Calu3 (cell line): Measurements from ENCODE around the gene TRIAP1. TPM values are rescaled to one million over a fixed set of nuclear protein-coding genes. Genes with fewer than 3 reads are reported as not detected.
A peak's percentile ranks its signal among the peaks of the same experiment; 100 is the strongest.

Source experiments
- BruUV-seq: library from RNA; stranded (reverse); fragments of 400-500 nt; replicated peaks from 2 replicates; lab custom pipeline; 2021; lab: Mats Ljungman, UMichigan
- CTCF ChIA-PET: fragments of 300-600 bp; sonication (Branson Sonifier 250); formaldehyde crosslinking; loops from one replicate; lab custom pipeline; 2022; ENCODE audit warnings: antibody characterized with exemption; lab: Charles Lee
- DNase-seq: peaks from one replicate; pipeline ENCODE4 v3.0.0; 2022
- H3K27ac Mint-ChIP-seq: one replicate; pipeline ENCODE4 v1.8.0; 2022; ENCODE audit warnings: mixed read lengths; ENCODE audit not compliant: unreplicated experiment
- H3K27me3 Mint-ChIP-seq: one replicate; pipeline ENCODE4 v1.8.0; 2022; ENCODE audit warnings: mixed read lengths; ENCODE audit not compliant: unreplicated experiment
- H3K36me3 Mint-ChIP-seq: one replicate; pipeline ENCODE4 v1.8.0; 2022; ENCODE audit warnings: mild to moderate bottlenecking, moderate library complexity, mixed read lengths; ENCODE audit not compliant: insufficient read depth, unreplicated experiment
- H3K4me1 Mint-ChIP-seq: one replicate; pipeline ENCODE4 v1.8.0; 2022; ENCODE audit warnings: mild to moderate bottlenecking, low read depth, mixed read lengths; ENCODE audit not compliant: unreplicated experiment
- H3K4me3 Mint-ChIP-seq: one replicate; pipeline ENCODE4 v1.8.0; 2022; ENCODE audit warnings: mild to moderate bottlenecking, low read depth, moderate library complexity, mixed read lengths; ENCODE audit not compliant: unreplicated experiment
- H3K9me3 Mint-ChIP-seq: one replicate; pipeline ENCODE4 v1.8.0; 2022; ENCODE audit warnings: low read depth, mixed read lengths; ENCODE audit not compliant: unreplicated experiment
- intact Hi-C: fragments of 100-400 bp; cut with micrococcal nuclease; formaldehyde crosslinking; loops from one replicate; pipeline ENCODE4 v1.10.0; 2022; ENCODE audit not compliant: unreplicated experiment
- total RNA-seq: library from RNA; stranded (reverse); gene quantifications from 2 replicates; pipeline ENCODE4 v1.2.3, GENCODE V29; 2022
- TF ChIP-seq, protein P1 (sequence below): fragments of 200-600 bp; IDR thresholded peaks from one replicate; pipeline ENCODE4 v1.8.0; 2022; ENCODE audit warnings: antibody characterized with exemption; ENCODE audit not compliant: unreplicated experiment

TRIAP1 gene
- total RNA-seq, 1 experiment from 2014 or later = 29.4 TPM

- no TSS peak for BruUV-seq
- H3K4me1 Mint-ChIP-seq = peaks cover 27% of the 10 kb centered on the region
- H3K36me3 Mint-ChIP-seq = peaks cover 98% of the 10 kb centered on the region
- no peak for DNase-seq
- TF ChIP-seq, protein P1, sequence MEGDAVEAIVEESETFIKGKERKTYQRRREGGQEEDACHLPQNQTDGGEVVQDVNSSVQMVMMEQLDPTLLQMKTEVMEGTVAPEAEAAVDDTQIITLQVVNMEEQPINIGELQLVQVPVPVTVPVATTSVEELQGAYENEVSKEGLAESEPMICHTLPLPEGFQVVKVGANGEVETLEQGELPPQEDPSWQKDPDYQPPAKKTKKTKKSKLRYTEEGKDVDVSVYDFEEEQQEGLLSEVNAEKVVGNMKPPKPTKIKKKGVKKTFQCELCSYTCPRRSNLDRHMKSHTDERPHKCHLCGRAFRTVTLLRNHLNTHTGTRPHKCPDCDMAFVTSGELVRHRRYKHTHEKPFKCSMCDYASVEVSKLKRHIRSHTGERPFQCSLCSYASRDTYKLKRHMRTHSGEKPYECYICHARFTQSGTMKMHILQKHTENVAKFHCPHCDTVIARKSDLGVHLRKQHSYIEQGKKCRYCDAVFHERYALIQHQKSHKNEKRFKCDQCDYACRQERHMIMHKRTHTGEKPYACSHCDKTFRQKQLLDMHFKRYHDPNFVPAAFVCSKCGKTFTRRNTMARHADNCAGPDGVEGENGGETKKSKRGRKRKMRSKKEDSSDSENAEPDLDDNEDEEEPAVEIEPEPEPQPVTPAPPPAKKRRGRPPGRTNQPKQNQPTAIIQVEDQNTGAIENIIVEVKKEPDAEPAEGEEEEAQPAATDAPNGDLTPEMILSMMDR = no peak
- no peaks in the 10 kb centered on the region for H3K27me3 Mint-ChIP-seq
- H3K9me3 Mint-ChIP-seq = no peaks in the 10 kb centered on the region
- H3K4me3 Mint-ChIP-seq = no peak overlapping the region
- intact Hi-C loops = no loop called here
- no peak overlapping the region for H3K27ac Mint-ChIP-seq
- CTCF ChIA-PET = no interaction called here
Measured at GRCh38 chr12:120462099-120462640, 16.0 kb upstream of the TRIAP1 start.

GRCh38 chr12:120460157-120460556 lies 14.0 kb upstream of the TRIAP1 start:
- H3K27ac Mint-ChIP-seq = no peak overlapping the region
- CTCF ChIA-PET = interaction anchor here (1.2 kb wide), 1 partner anchor 9 kb away, joined by 3 read pairs; no protein-coding TSS in a partner anchor
- TF ChIP-seq, protein P1 = no peak
- intact Hi-C loops = no loop called here
- TSS peak; percentile 16 for BruUV-seq
- no peaks in the 10 kb centered on the region for H3K9me3 Mint-ChIP-seq
- no peaks in the 10 kb centered on the region for H3K27me3 Mint-ChIP-seq
- H3K4me3 Mint-ChIP-seq = no peak overlapping the region
- H3K36me3 Mint-ChIP-seq = peaks cover 98% of the 10 kb centered on the region
- peaks cover 7% of the 10 kb centered on the region for H3K4me1 Mint-ChIP-seq
- DNase-seq = no peak

DNA sequence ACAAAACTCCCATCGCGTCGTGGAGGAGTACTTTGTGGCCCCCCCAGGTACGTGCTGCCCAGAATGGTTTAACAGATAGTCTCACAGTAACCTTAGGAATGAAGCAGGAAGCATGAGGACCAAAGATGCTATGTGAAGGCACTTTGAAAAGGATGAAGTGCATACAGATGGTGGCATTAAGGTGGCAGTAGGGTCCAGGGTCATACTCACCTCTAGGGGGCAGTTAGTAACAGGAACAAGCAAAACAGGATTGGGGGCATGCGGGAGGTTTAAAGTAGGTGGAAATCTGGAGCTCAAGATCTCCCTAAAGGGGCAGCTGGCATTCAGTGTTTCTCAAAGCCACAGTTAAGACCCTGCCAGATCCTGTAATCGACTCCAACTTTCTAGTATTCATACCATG lies 10.9 kb upstream of the TRIAP1 start:
- BruUV-seq = no TSS peak
- TF ChIP-seq, protein P1 = peak; percentile 30
- H3K27me3 Mint-ChIP-seq = no peaks in the 10 kb centered on the region
- H3K4me1 Mint-ChIP-seq = no peaks in the 10 kb centered on the region
- H3K27ac Mint-ChIP-seq = peak overlapping the region; percentile 42
- CTCF ChIA-PET = interaction anchor here (1.3 kb wide), 1 partner anchor 18 kb away, joined by 3 read pairs; no protein-coding TSS in a partner anchor
- H3K36me3 Mint-ChIP-seq = peaks cover 94% of the 10 kb centered on the region
- intact Hi-C loops = no loop called here
- DNase-seq = no peak
- H3K4me3 Mint-ChIP-seq = no peak overlapping the region
- no peaks in the 10 kb centered on the region for H3K9me3 Mint-ChIP-seq

DNA sequence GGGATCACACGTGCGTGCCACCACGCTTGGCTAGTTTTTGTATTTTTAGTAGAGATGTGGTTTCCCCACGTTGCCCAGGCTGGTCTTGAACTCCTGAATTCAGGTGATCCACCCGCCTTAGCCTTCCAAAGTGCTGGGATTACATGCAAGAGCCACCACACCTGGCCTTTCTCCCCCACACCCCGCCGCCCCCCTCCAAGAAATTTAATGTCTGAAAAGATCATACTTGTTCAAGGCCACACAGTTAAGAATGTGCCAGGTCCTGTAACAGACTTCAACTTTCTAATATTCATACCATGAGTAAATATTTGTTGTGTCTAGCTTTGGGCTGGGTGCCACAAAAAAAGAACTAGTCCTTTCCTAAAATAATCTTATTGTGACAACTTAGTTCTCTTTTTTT lies 9.1 kb upstream of the TRIAP1 start:
- peaks cover 88% of the 10 kb centered on the region for H3K36me3 Mint-ChIP-seq
- H3K9me3 Mint-ChIP-seq = no peaks in the 10 kb centered on the region
- no peak overlapping the region for H3K27ac Mint-ChIP-seq
- no peak overlapping the region for H3K4me3 Mint-ChIP-seq
- TF ChIP-seq, protein P1 = no peak
- no peaks in the 10 kb centered on the region for H3K4me1 Mint-ChIP-seq
- H3K27me3 Mint-ChIP-seq = no peaks in the 10 kb centered on the region
- CTCF ChIA-PET = no interaction called here
- no peak for DNase-seq
- intact Hi-C loops = no loop called here
- no TSS peak for BruUV-seq
